Activated CD8-positive, alpha-beta T cell treated with anti-CD3 and anti-CD28 coated beads, Interleukin-2, amount 10 ng/mL, durations not matched to agents 7 days and 5 days (primary cell): Measurements from ENCODE around the gene SENP7. TPM values are rescaled to one million over a fixed set of nuclear protein-coding genes. Genes with fewer than 3 reads are reported as not detected.

ENCODE experiments used
- ATAC-seq: fragments of 150-1000 bp; cut with Tn5 transposase; one replicate; pipeline ENCODE4 v1.10.0; 2021; ENCODE audit warnings: moderate library complexity
- CTCF ChIA-PET: fragments of 350-600 bp; sonication (Branson Sonifier 250); formaldehyde crosslinking; loops from one replicate; lab custom pipeline; 2021; ENCODE audit warnings: antibody characterized with exemption; lab: Charles Lee
- POLR2A ChIA-PET: fragments of 350-600 bp; sonication (Branson Sonifier 250); formaldehyde crosslinking; loops from one replicate; lab custom pipeline; 2021; ENCODE audit warnings: antibody characterized with exemption; lab: Charles Lee
- DNase-seq: peaks from one replicate; pipeline ENCODE4 v3.0.0-alpha.2; 2020
- H3K27ac Mint-ChIP-seq: one replicate; pipeline ENCODE4 v1.8.0; 2021; ENCODE audit warnings: mild to moderate bottlenecking, mixed read lengths
- H3K27me3 Mint-ChIP-seq: one replicate; pipeline ENCODE4 v1.8.0; 2021; ENCODE audit warnings: low read depth, mixed read lengths
- H3K36me3 Mint-ChIP-seq: one replicate; pipeline ENCODE4 v1.8.0; 2021; ENCODE audit warnings: low read depth, mixed read lengths
- H3K4me1 Mint-ChIP-seq: one replicate; pipeline ENCODE4 v1.8.0; 2021; ENCODE audit warnings: low read depth, mixed read lengths
- H3K4me3 Mint-ChIP-seq: one replicate; pipeline ENCODE4 v1.8.0; 2021; ENCODE audit warnings: mild to moderate bottlenecking, mixed read lengths
- H3K9me3 Mint-ChIP-seq: one replicate; pipeline ENCODE4 v1.8.0; 2022; ENCODE audit warnings: mixed read lengths; ENCODE audit not compliant: insufficient read depth
- total RNA-seq, 2 experiments: library from RNA; stranded (reverse); gene quantifications; one replicate each; pipeline ENCODE4 v1.2.3, GENCODE V29; 2021

The SENP7 gene
- total RNA-seq, 2 experiments from 2014 or later, result 20.6 to 20.9 TPM

DNA sequence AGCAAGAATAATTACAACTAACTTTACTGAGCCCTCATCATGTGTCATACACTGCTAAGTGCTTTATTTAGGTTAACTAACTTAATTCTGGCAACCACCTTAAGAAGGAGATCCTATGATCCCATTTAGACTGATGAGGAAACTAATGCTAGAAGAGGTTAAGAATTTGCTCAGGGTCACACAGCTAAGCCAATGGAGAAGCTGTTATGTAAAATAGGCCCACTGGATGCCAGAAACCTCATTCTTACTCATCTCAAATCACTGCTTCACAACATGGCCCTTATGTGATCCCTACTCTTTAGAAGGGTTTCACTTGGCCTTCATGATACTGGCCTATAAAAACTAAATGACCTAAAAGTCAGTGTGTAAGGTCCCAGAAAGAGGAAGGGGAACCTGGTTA lies 233.8 kb downstream of the SENP7 start:
- Mint-ChIP-seq H3K27ac (no peak overlapping the region), H3K27me3 (no peaks in the 10 kb centered on the region), H3K4me1 (no peaks in the 10 kb centered on the region), H3K36me3 (no peaks in the 10 kb centered on the region), H3K9me3 (no peaks in the 10 kb centered on the region), H3K4me3 (no peak overlapping the region)
- DNase-seq (no peak), ATAC-seq (no peak)
- POLR2A ChIA-PET, result no interaction called here
- CTCF ChIA-PET, result no interaction called here

DNA sequence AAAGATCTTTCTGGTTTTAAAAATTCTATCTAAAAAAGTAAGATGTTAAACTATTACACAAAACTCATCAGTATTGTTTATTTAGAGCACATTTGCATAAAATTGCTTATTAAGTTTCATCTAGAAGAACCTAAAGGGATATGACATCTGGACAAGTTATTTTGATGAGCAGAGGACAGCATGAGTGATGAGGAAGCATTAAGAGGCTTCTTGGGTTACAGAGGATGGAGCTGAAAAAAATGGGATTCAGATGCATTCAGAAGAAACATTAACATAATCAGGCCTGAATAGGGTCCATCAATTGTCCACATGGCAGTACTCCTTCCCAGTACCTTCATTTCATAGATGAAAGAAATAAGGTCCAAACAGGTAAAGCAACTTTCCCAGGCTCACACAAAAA lies 234.3 kb downstream of the SENP7 start:
- no peak overlapping the region for H3K4me3 Mint-ChIP-seq
- H3K36me3 Mint-ChIP-seq, result no peaks in the 10 kb centered on the region
- DNase-seq, result no peak
- ATAC-seq, result no peak
- no peaks in the 10 kb centered on the region for H3K27me3 Mint-ChIP-seq
- ChIA-PET POLR2A (no interaction called here), CTCF (no interaction called here)
- H3K4me1 Mint-ChIP-seq, result no peaks in the 10 kb centered on the region
- H3K27ac Mint-ChIP-seq, result no peak overlapping the region
- H3K9me3 Mint-ChIP-seq, result no peaks in the 10 kb centered on the region

Other genes starting within 250 kb of the SENP7 start
- gene IMPG2, start 192.6 kb downstream of the SENP7 start, total RNA-seq, result under 1 TPM; 0.29 TPM
- gene TRMT10C, start 48.7 kb upstream of the SENP7 start, total RNA-seq, result 10 to 100 TPM; 25.0 to 26.8 TPM
- 100 to 1,000 TPM; 180 to 181 TPM for gene PCNP, start 61.0 kb upstream of the SENP7 start, total RNA-seq
- 10 to 100 TPM; 30.7 to 33.6 TPM for gene ZBTB11, start 163.9 kb upstream of the SENP7 start, total RNA-seq
- 100 to 1,000 TPM; 948 to 978 TPM for gene RPL24, start 173.5 kb upstream of the SENP7 start, total RNA-seq
- gene CEP97, start 211.4 kb upstream of the SENP7 start, total RNA-seq, result 10 to 100 TPM; 23.3 to 26.2 TPM